Loucy (cell line): Measurements from ENCODE around the gene AKAP9.

Experiments used
- CTCF ChIP-seq: fragments of 200-600 bp; sonication (generic); conservative IDR thresholded peaks from 2 replicates; pipeline ENCODE4 v1.5.1; 2014; ENCODE audit warnings: mild to moderate bottlenecking, antibody characterized with exemption, low read length
- EZH2phosphoT487 ChIP-seq: fragments of 200-600 bp; IDR thresholded peaks from 2 replicates; pipeline ENCODE4 v1.6.1; 2018; ENCODE audit warnings: antibody characterized with exemption, mild to moderate bottlenecking, moderate library complexity, borderline replicate concordance

- TF ChIP-seq CTCF: no peak
- no peak for TF ChIP-seq EZH2phosphoT487
Measured at GRCh38 chr7:91918356-91918755, 22.3 kb upstream of the AKAP9 start.
